HG03108 (cell line): Measurements from ENCODE around the gene PGAP3.

Experiments
- ATAC-seq: cut with Tn5 transposase; IDR thresholded peaks from one replicate; pipeline ENCODE4 v1.9.1; 2021; ENCODE audit warnings: moderate library complexity; ENCODE audit not compliant: unreplicated experiment

PGAP3 gene

GRCh38 chr17:39697961-39698360 lies 10.1 kb upstream of the PGAP3 start:
- no peak for ATAC-seq

DNA sequence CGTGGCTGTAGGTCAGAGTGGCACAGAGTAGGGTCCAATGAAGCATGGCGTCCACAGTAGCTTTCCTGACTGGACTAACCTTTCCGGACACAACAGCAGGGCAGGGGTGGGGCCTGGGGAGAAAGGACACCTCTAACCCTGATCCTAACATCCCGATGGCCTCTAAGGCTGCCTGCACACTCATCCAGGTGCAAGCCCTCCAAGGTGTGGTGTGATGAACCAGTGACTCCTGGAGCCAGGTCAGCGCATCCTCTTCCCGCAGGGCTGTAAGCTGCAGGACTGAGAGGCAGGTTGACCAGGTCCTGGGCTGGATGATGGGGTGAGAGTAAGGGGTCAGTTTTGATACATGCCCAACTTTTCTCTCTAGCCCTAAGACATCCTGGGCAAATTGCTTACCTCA lies 8.9 kb upstream of the PGAP3 start:
- no peak for ATAC-seq

GRCh38 chr17:39695089-39695474 lies 7.2 kb upstream of the PGAP3 start:
- ATAC-seq, result no peak

- no peak for ATAC-seq
These were observed 6.7 kb upstream of the PGAP3 start for GRCh38 chr17:39694593-39694992.

DNA sequence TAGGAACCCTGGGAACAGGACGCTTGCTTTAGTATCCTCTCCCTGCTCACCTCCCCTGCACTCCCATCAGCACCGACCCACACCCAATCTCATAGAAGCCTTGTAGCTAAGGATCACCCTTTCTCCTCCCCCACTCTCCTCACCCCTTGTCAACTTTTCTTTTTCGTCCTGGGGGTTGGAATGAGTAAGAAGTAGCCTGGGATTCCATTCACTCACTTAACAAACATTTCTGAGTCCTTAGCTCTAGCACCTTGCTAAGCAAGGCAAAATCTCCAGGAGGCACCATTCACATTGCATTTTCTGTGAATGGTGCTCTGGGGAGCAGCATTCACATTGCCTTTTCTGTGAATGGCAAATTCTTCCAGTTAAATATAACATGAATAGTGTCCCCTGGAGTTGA lies 1.1 kb upstream of the PGAP3 start:
- no peak for ATAC-seq

DNA sequence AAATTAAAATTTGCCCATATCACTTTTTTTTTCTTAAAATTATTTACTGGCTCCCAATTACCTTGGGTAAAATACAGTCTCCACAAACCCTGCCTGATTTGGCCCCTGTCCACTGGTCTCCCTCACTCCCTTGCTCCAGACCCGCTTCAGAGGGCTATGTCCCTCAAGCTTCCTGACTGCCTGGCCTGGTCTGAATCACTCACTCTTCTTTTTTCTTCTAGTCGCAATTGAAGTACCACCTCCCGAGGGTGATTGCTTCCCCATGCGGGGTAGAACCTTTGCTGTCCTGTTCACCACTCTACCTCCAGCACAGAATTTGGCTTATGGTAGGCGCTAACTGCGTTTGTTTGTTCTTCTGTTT lies 598 bp upstream of the PGAP3 start:
- ATAC-seq, result no peak

GRCh38 chr17:39687101-39687545 lies 734 bp downstream of the PGAP3 start:
- no peak for ATAC-seq

DNA sequence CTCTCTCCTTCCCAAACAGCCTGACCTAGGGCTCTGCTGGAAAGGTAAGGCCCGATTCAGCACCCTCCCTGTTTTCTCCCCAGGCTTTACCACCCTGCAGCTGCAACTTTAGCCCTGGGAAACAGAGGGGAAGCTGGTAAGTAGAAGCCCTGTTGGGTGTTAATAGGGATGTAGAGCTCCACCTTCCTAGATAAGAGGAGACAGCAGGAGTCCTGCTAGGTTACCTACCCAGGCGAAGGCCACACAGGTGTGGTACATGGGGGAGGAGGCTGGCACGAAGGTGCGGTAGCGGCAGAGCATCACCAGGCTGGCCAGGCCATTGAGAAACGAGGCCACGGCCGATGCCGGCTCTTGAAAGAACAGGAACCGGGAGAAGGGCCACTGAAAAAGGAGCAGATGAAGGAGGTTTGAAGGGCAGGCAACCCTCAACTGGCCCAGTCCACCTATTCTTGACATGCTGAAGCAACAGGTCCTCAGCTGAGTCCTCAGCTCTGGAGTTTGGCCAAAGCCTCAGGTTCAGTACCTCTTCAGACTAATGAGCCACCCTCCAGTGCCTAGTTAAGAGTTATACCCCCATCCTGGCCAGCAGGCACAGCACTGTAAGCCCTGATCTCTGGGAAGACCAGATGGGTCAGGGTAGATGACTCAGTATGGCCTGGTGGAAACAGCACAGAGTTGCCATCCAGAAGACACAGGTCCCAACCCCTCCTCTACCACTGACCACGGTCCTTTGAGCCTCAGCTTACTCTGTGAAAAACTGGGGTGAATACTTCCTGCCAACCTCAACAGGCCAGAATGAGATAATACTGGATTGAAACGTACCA lies 3.3 kb downstream of the PGAP3 start:
- no peak for ATAC-seq

- no peak for ATAC-seq
These were observed 4.4 kb downstream of the PGAP3 start for GRCh38 chr17:39683295-39683939.

- ATAC-seq, result no peak
These were observed 8.2 kb downstream of the PGAP3 start for GRCh38 chr17:39679521-39680192.

GRCh38 chr17:39678340-39679116 lies 9.3 kb downstream of the PGAP3 start:
- ATAC-seq, result no peak

GRCh38 chr17:39677542-39678339 lies 10.1 kb downstream of the PGAP3 start:
- no peak for ATAC-seq

- ATAC-seq, result no peak
These were observed 10.8 kb downstream of the PGAP3 start for GRCh38 chr17:39677072-39677471.

- no peak for ATAC-seq
These were observed 11.5 kb downstream of the PGAP3 start for GRCh38 chr17:39676198-39676819.

DNA sequence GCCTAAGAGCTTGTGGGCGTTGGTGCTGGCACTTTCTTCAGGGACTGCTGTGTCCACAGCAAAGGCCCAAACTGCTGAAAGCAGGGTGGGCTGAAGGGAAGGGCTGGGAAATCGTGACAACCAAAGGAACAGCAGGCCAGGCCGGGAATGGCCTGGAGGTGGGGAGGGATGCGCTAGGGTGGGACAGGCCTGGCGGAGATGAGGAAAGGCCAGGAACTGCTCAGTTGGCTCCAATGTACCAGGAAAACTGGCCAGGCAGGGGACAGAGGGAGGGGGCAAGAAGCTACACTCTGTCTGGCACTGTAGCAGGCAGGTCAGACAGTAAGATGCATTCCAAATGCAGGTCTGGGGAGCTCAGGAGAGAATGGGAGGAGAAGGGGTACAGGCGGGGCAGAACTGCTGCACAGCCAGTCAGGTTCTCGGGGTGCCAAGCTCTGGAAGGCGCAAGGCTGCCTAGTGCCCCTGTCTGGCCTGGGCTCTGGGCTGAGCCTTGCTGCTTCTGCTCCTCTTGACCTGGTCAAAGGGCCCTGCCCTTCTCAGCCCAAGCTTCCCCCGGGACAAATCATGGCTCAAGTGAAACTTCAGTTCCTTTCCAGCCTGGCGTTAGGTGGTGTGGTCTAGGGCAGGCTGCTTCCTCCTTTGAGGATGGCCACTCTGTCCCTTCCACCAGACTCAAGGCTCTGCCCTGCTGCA lies 12.3 kb downstream of the PGAP3 start:
- no peak for ATAC-seq

- ATAC-seq, result no peak
These were observed 13.0 kb downstream of the PGAP3 start for GRCh38 chr17:39674702-39675389.

DNA sequence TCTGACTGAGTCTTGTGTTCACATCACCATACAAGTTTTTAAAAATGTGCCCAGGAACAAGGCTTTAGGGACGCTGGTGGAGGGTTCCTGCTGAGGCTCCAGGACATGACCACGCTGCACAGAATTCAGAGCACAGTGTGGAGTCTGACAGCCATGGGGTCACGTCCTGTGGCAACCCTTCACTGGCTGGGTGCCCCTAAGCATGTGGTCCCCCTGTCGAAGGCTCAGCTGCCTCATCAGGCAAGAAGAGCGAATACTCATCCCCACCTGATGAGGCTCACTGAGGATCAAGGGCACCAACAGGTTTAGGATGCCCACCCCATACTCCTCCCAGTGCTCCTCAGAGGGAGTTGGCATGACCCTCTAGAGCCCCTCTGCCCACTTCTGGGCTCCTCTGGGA lies 13.7 kb downstream of the PGAP3 start:
- no peak for ATAC-seq

- no peak for ATAC-seq
These were observed 14.3 kb downstream of the PGAP3 start for GRCh38 chr17:39673335-39674081.
